GM23338 (cell line): Measurements from ENCODE around the gene PKP3. TPM values are rescaled to one million over a fixed set of nuclear protein-coding genes. Genes with fewer than 3 reads are reported as not detected.

Source experiments
- ATAC-seq: fragments of 200-7000 bp; cut with Tn5 transposase; 3 replicates; pipeline ENCODE4 v1.9.1; 2020
- DNase-seq: peaks from one replicate; pipeline ENCODE4 v3.0.0-alpha.2; 2015; ENCODE audit warnings: low spot score
- H2AFZ ChIP-seq: fragments of 200-600 bp; sonication (generic); 2 replicates; pipeline ENCODE4 v1.8.0; 2016; ENCODE audit warnings: antibody characterized with exemption, mild to moderate bottlenecking, moderate library complexity
- H3F3A ChIP-seq: fragments of 200-600 bp; sonication (generic); replicated peaks from 2 replicates; pipeline ENCODE4 v1.8.0; 2017; ENCODE audit warnings: antibody characterized with exemption, mixed run types, low read depth
- H3K27ac ChIP-seq: fragments of 200-600 bp; sonication (generic); 2 replicates; pipeline ENCODE4 v1.6.1; 2016; ENCODE audit warnings: low read depth
- H3K27me3 ChIP-seq: fragments of 200-600 bp; sonication (generic); 2 replicates; pipeline ENCODE4 v1.8.0; 2016; ENCODE audit warnings: mild to moderate bottlenecking, mixed run types, moderate library complexity; ENCODE audit not compliant: insufficient read depth
- H3K36me3 ChIP-seq: fragments of 200-600 bp; sonication (generic); 2 replicates; pipeline ENCODE4 v1.8.0; 2016; ENCODE audit warnings: mild to moderate bottlenecking; ENCODE audit not compliant: insufficient read depth
- H3K4me1 ChIP-seq: fragments of 200-600 bp; sonication (generic); 2 replicates; pipeline ENCODE4 v1.8.0; 2016; ENCODE audit warnings: mild to moderate bottlenecking, moderate library complexity; ENCODE audit not compliant: insufficient read depth
- H3K4me2 ChIP-seq: fragments of 200-600 bp; sonication (generic); 2 replicates; pipeline ENCODE4 v1.7.1; 2017; ENCODE audit warnings: mixed run types
- H3K4me3 ChIP-seq: fragments of 200-600 bp; sonication (generic); 2 replicates; pipeline ENCODE4 v1.6.1; 2016; ENCODE audit warnings: mixed run types
- H3K79me2 ChIP-seq: fragments of 200-600 bp; sonication (generic); replicated peaks from 2 replicates; pipeline ENCODE4 v1.8.0; 2017; ENCODE audit warnings: mild to moderate bottlenecking; ENCODE audit not compliant: insufficient read depth
- H3K9me2 ChIP-seq: fragments of 200-600 bp; sonication (generic); 2 replicates; pipeline ENCODE4 v1.8.0; 2017; ENCODE audit not compliant: insufficient read depth
- H4K20me1 ChIP-seq: fragments of 200-600 bp; sonication (generic); replicated peaks from 2 replicates; pipeline ENCODE4 v1.8.0; 2017; ENCODE audit warnings: mild to moderate bottlenecking; ENCODE audit not compliant: insufficient read depth
- H3K27ac Mint-ChIP-seq: 2 replicates; pipeline ENCODE4 v1.8.0; 2020; ENCODE audit warnings: inconsistent platforms, mild to moderate bottlenecking, moderate library complexity, mixed read lengths
- H3K27me3 Mint-ChIP-seq: 3 replicates; pipeline ENCODE4 v1.8.0; 2022; ENCODE audit warnings: low read depth, mild to moderate bottlenecking, moderate library complexity, mixed read lengths, inconsistent platforms; ENCODE audit not compliant: insufficient read depth, poor library complexity
- H3K36me3 Mint-ChIP-seq: 3 replicates; pipeline ENCODE4 v1.8.0; 2021; ENCODE audit warnings: low read depth, mild to moderate bottlenecking, inconsistent platforms, moderate library complexity, mixed read lengths
- H3K4me1 Mint-ChIP-seq: 3 replicates; pipeline ENCODE4 v1.8.0; 2020; ENCODE audit warnings: mild to moderate bottlenecking, inconsistent platforms, mixed read lengths
- H3K4me3 Mint-ChIP-seq: 3 replicates; pipeline ENCODE4 v1.8.0; 2021; ENCODE audit warnings: moderate library complexity, mild to moderate bottlenecking, inconsistent platforms, mixed read lengths
- H3K9me3 Mint-ChIP-seq: 3 replicates; pipeline ENCODE4 v1.8.0; 2020; ENCODE audit warnings: moderate library complexity, mild to moderate bottlenecking, inconsistent platforms, mixed read lengths
- CREB1 ChIP-seq: fragments of 250-450 bp; sonication (Bioruptor Pico); IDR thresholded peaks from 2 replicates; pipeline ENCODE4 v1.5.0; 2020; ENCODE audit warnings: low read depth, mild to moderate bottlenecking, moderate library complexity
- CTCF ChIP-seq, 2 experiments: fragments of 200-600 bp in 1 of 2; sonication (generic) in 1 of 2; conservative IDR thresholded peaks; 2 replicates each; pipeline versions ENCODE4 v1.5.1 to v1.6.1; 2016 to 2017; ENCODE audit warnings: antibody characterized with exemption in 2 of 2, low read depth in 2 of 2, mild to moderate bottlenecking in 2 of 2, moderate library complexity in 1 of 2
- ETS1 ChIP-seq: IDR thresholded peaks from 2 replicates; pipeline ENCODE4 v1.6.1; 2016; ENCODE audit warnings: antibody characterized with exemption
- EZH2 ChIP-seq: fragments of 200-600 bp; sonication (generic); IDR thresholded peaks from one replicate; pipeline ENCODE4 v1.8.0; 2017; ENCODE audit warnings: antibody characterized with exemption, mild to moderate bottlenecking, low read depth; ENCODE audit not compliant: unreplicated experiment
- EZH2phosphoT487 ChIP-seq: fragments of 200-600 bp; sonication (generic); IDR thresholded peaks from one replicate; pipeline ENCODE4 v1.8.1; 2018; ENCODE audit warnings: antibody characterized with exemption; ENCODE audit not compliant: unreplicated experiment
- JUNB ChIP-seq: IDR thresholded peaks from one replicate; pipeline ENCODE4 v1.6.1; 2016; ENCODE audit warnings: antibody characterized with exemption; ENCODE audit not compliant: unreplicated experiment
- NANOG ChIP-seq: IDR thresholded peaks from 2 replicates; pipeline ENCODE4 v1.6.1; 2016; ENCODE audit warnings: antibody characterized with exemption, borderline replicate concordance
- STAT1 ChIP-seq: IDR thresholded peaks from one replicate; pipeline ENCODE4 v1.6.1; 2016; ENCODE audit warnings: antibody characterized with exemption; ENCODE audit not compliant: unreplicated experiment
- ZNF114 ChIP-seq: fragments of 250-450 bp; sonication (Bioruptor Pico); IDR thresholded peaks from 2 replicates; pipeline ENCODE4 v1.5.0; 2020; ENCODE audit warnings: mild to moderate bottlenecking, moderate library complexity
- ZNF331 ChIP-seq: fragments of 250-450 bp; sonication (Bioruptor Pico); IDR thresholded peaks from 2 replicates; pipeline ENCODE4 v1.5.0; 2020; ENCODE audit warnings: low read depth, mild to moderate bottlenecking, moderate library complexity
- ZNF462 ChIP-seq: fragments of 250-450 bp; sonication (Bioruptor Pico); IDR thresholded peaks from 2 replicates; pipeline ENCODE4 v1.5.0; 2020; ENCODE audit warnings: mild to moderate bottlenecking, moderate library complexity
- polyA plus RNA-seq: library from polyadenylated mRNA; unstranded; fragments of >200 nt; fragmentation: Nextera tagmentation; extraction: Ambion mirVana; gene quantifications from 2 replicates; pipeline ENCODE4 v1.2.1, GENCODE V29; 2016
- total RNA-seq: library from RNA; depleted of rRNA; stranded (reverse); fragments of >200 nt; shearing (Covaris generic); gene quantifications from 2 replicates; pipeline ENCODE4 v1.2.3, GENCODE V29; 2014
- TF ChIP-seq, protein P1 (sequence below): IDR thresholded peaks from one replicate; pipeline ENCODE4 v1.6.1; 2018; ENCODE audit warnings: antibody characterized with exemption; ENCODE audit not compliant: unreplicated experiment

Gene PKP3
- total and polyA plus RNA-seq, 2 experiments from 2014 or later, result 7.2 to 23.0 TPM

DNA sequence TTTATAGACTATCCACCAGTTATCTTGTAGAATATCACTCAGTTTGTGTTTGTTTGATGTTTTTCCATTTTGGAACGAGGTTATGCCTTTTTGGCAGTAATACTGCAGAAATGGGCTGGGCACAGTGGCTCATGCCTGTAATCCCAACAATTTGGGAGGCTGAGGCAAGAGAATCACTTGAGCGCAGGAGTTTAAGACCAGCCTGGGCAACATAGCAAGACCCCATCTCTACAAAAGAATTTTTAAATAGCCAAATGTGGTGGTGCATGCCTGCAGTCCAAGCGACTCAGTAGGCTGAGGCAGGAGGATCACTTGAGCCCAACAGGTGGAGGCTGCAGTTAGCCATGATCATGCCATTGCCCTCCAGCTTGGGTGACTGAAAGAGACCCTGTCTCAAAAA is 47.5 kb upstream of the PKP3 start:
- Histone ChIP-seq H3K27ac (no peak overlapping the region), H3K4me1 (peaks cover 20% of the 10 kb centered on the region), H3K27me3 (no peaks in the 10 kb centered on the region), H3K9me2 (no peaks in the 10 kb centered on the region), H3K4me3 (no peak overlapping the region), H3K79me2 (no peaks in the 10 kb centered on the region), H2AFZ (no peak overlapping the region), H3K36me3 (no peaks in the 10 kb centered on the region), H4K20me1 (no peaks in the 10 kb centered on the region), H3K4me2 (no peak overlapping the region), H3F3A (peaks cover 14% of the 10 kb centered on the region)
- DNase-seq (no peak), ATAC-seq (no peak)
- Mint-ChIP-seq H3K27me3 (peaks cover 11% of the 10 kb centered on the region), H3K4me3 (no peak overlapping the region), H3K27ac (no peak overlapping the region), H3K36me3 (no peaks in the 10 kb centered on the region; the same call in 2 of the 3 replicates), H3K4me1 (peaks cover 16% of the 10 kb centered on the region), H3K9me3 (peaks cover 3% of the 10 kb centered on the region)
- TF ChIP-seq EZH2phosphoT487 (no peak), ZNF114 (no peak), NANOG (no peak), ZNF462 (no peak), ETS1 (no peak), CTCF (conservative IDR thresholded peaks at IDR 0.05; ENCODE audit: low read depth in 2 of 2) (no peak), STAT1 (no peak), CREB1 (CRISPR knock-in tag) (no peak), JUNB (no peak), ZNF331 (CRISPR knock-in tag) (no peak), EZH2 (no peak)
- TF ChIP-seq, protein P1, sequence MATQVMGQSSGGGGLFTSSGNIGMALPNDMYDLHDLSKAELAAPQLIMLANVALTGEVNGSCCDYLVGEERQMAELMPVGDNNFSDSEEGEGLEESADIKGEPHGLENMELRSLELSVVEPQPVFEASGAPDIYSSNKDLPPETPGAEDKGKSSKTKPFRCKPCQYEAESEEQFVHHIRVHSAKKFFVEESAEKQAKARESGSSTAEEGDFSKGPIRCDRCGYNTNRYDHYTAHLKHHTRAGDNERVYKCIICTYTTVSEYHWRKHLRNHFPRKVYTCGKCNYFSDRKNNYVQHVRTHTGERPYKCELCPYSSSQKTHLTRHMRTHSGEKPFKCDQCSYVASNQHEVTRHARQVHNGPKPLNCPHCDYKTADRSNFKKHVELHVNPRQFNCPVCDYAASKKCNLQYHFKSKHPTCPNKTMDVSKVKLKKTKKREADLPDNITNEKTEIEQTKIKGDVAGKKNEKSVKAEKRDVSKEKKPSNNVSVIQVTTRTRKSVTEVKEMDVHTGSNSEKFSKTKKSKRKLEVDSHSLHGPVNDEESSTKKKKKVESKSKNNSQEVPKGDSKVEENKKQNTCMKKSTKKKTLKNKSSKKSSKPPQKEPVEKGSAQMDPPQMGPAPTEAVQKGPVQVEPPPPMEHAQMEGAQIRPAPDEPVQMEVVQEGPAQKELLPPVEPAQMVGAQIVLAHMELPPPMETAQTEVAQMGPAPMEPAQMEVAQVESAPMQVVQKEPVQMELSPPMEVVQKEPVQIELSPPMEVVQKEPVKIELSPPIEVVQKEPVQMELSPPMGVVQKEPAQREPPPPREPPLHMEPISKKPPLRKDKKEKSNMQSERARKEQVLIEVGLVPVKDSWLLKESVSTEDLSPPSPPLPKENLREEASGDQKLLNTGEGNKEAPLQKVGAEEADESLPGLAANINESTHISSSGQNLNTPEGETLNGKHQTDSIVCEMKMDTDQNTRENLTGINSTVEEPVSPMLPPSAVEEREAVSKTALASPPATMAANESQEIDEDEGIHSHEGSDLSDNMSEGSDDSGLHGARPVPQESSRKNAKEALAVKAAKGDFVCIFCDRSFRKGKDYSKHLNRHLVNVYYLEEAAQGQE, result no peak
